H9 (cell line): ENCODE measurements around the gene SVIP. TPM values are rescaled to one million over a fixed set of nuclear protein-coding genes. Genes with fewer than 3 reads are reported as not detected.

ENCODE experiments used
- DNase-seq: peaks from one replicate; pipeline ENCODE4 v3.0.0-alpha.2; 2017
- H2AFZ ChIP-seq: one replicate; pipeline ENCODE4 v1.6.1; 2013; ENCODE audit warnings: mild to moderate bottlenecking, low read length, control low read depth, moderate library complexity
- H2AK5ac ChIP-seq: 2 replicates; pipeline ENCODE4 v1.6.1; 2013; ENCODE audit warnings: low read length, control low read depth, mixed read lengths; ENCODE audit not compliant: insufficient read length
- H2BK120ac ChIP-seq: one replicate; pipeline ENCODE4 v1.6.1; 2013; ENCODE audit warnings: low read depth, mild to moderate bottlenecking, low read length, control low read depth, inconsistent platforms; ENCODE audit not compliant: poor library complexity, severe bottlenecking
- H2BK12ac ChIP-seq: 2 replicates; pipeline ENCODE4 v1.6.1; 2013; ENCODE audit warnings: low read length, control low read depth, mixed read lengths, low read depth; ENCODE audit not compliant: insufficient read length
- H2BK15ac ChIP-seq: 2 replicates; pipeline ENCODE4 v1.6.1; 2013; ENCODE audit warnings: low read depth, low read length, control low read depth
- H2BK20ac ChIP-seq: one replicate; pipeline ENCODE4 v1.6.1; 2013; ENCODE audit warnings: low read depth, mild to moderate bottlenecking, low read length, control low read depth, inconsistent platforms; ENCODE audit not compliant: poor library complexity, severe bottlenecking
- H2BK5ac ChIP-seq: 2 replicates; pipeline ENCODE4 v1.6.1; 2013; ENCODE audit warnings: low read length, control low read depth, mixed read lengths; ENCODE audit not compliant: insufficient read length
- H3K14ac ChIP-seq: 2 replicates; pipeline ENCODE4 v1.6.1; 2013; ENCODE audit warnings: low read length, control low read depth; ENCODE audit not compliant: insufficient read depth
- H3K18ac ChIP-seq: 2 replicates; pipeline ENCODE4 v1.6.1; 2013; ENCODE audit warnings: low read depth, mild to moderate bottlenecking, mixed read lengths, low read length, control low read depth; ENCODE audit not compliant: insufficient read length
- H3K23ac ChIP-seq: 2 replicates; pipeline ENCODE4 v1.6.1; 2013; ENCODE audit warnings: low read length, control low read depth, mixed read lengths, low read depth; ENCODE audit not compliant: insufficient read length
- H3K23me2 ChIP-seq: 2 replicates; pipeline ENCODE4 v1.6.1; 2013; ENCODE audit warnings: low read depth, mild to moderate bottlenecking, mixed read lengths, low read length, control low read depth; ENCODE audit not compliant: insufficient read length, poor library complexity, severe bottlenecking
- H3K27ac ChIP-seq: 2 replicates; pipeline ENCODE4 v1.5.1; 2013; ENCODE audit warnings: low read length, control low read depth, mixed read lengths, low read depth; ENCODE audit not compliant: insufficient read length
- H3K27me3 ChIP-seq: 2 replicates; pipeline ENCODE4 v1.6.1; 2013; ENCODE audit warnings: low read length, control low read depth, inconsistent platforms; ENCODE audit not compliant: insufficient read depth
- H3K4ac ChIP-seq: 2 replicates; pipeline ENCODE4 v1.6.1; 2013; ENCODE audit warnings: low read depth, mild to moderate bottlenecking, control low read depth, inconsistent platforms, low read length, moderate library complexity
- H3K4me1 ChIP-seq: 2 replicates; pipeline ENCODE4 v1.6.1; 2013; ENCODE audit warnings: low read length, control low read depth, inconsistent platforms; ENCODE audit not compliant: insufficient read depth
- H3K4me2 ChIP-seq: 2 replicates; pipeline ENCODE4 v1.6.1; 2013; ENCODE audit warnings: low read length, control low read depth, mixed read lengths; ENCODE audit not compliant: insufficient read length, insufficient read depth
- H3K56ac ChIP-seq: 2 replicates; pipeline ENCODE4 v1.6.1; 2013; ENCODE audit warnings: low read depth, mild to moderate bottlenecking, mixed read lengths, low read length, control low read depth; ENCODE audit not compliant: insufficient read length
- H3K79me1 ChIP-seq: 2 replicates; pipeline ENCODE4 v1.6.1; 2013; ENCODE audit warnings: low read depth, mild to moderate bottlenecking, moderate library complexity, low read length, control low read depth, inconsistent platforms; ENCODE audit not compliant: insufficient read depth, poor library complexity, severe bottlenecking
- H3K79me2 ChIP-seq: 2 replicates; pipeline ENCODE4 v1.6.1; 2013; ENCODE audit warnings: low read length, control low read depth, inconsistent platforms; ENCODE audit not compliant: insufficient read depth
- H3K9ac ChIP-seq: 2 replicates; pipeline ENCODE4 v1.6.1; 2013; ENCODE audit warnings: low read length, control low read depth, mixed read lengths; ENCODE audit not compliant: insufficient read length; ENCODE audit errors: extremely low read depth
- H3K9me3 ChIP-seq: one replicate; pipeline ENCODE4 v1.6.1; 2013; ENCODE audit warnings: low read depth, low read length, inconsistent platforms; ENCODE audit not compliant: control insufficient read depth
- H3T11ph ChIP-seq: one replicate; pipeline ENCODE4 v1.6.1; 2013; ENCODE audit warnings: mild to moderate bottlenecking, low read length, control low read depth, inconsistent platforms
- H4K20me1 ChIP-seq: one replicate; pipeline ENCODE4 v1.6.1; 2013; ENCODE audit not compliant: control insufficient read depth, insufficient read length, insufficient read depth
- H4K5ac ChIP-seq: 2 replicates; pipeline ENCODE4 v1.6.1; 2013; ENCODE audit warnings: low read depth, mild to moderate bottlenecking, mixed read lengths, low read length, control low read depth; ENCODE audit not compliant: insufficient read length
- H4K8ac ChIP-seq: replicated peaks from 2 replicates; pipeline ENCODE4 v1.6.1; 2013; ENCODE audit warnings: low read length, control low read depth, mixed read lengths, low read depth; ENCODE audit not compliant: insufficient read length
- H4K91ac ChIP-seq: 2 replicates; pipeline ENCODE4 v1.6.1; 2013; ENCODE audit warnings: low read depth, mild to moderate bottlenecking, moderate library complexity, mixed read lengths, low read length, control low read depth; ENCODE audit not compliant: insufficient read length
- H3K27ac Mint-ChIP-seq, 3 experiments: 2 replicates in 2 of 3; 3 replicates in 1 of 3; pipeline ENCODE4 v1.8.0; 2020 to 2021; ENCODE audit warnings: mixed read lengths in 3 of 3, mild to moderate bottlenecking in 1 of 3, moderate library complexity in 1 of 3
- H3K27me3 Mint-ChIP-seq: 2 replicates; pipeline ENCODE4 v1.8.0; 2021; ENCODE audit warnings: low read depth, mild to moderate bottlenecking, moderate library complexity, mixed read lengths
- H3K36me3 Mint-ChIP-seq, 3 experiments: 2 replicates in 2 of 3; 3 replicates in 1 of 3; pipeline ENCODE4 v1.8.0; 2020 to 2021; ENCODE audit warnings: low read depth in 3 of 3, mixed read lengths in 3 of 3; ENCODE audit not compliant: insufficient read depth in 1 of 3
- H3K4me1 Mint-ChIP-seq, 2 experiments: 2 replicates each; pipeline ENCODE4 v1.8.0; 2020; ENCODE audit warnings: mixed read lengths in 2 of 2
- H3K4me3 Mint-ChIP-seq, 2 experiments: 2 replicates in 1 of 2; 3 replicates in 1 of 2; pipeline ENCODE4 v1.8.0; 2020 to 2021; ENCODE audit warnings: mild to moderate bottlenecking in 2 of 2, mixed read lengths in 2 of 2, moderate library complexity in 1 of 2
- H3K9me3 Mint-ChIP-seq, 2 experiments: 2 replicates in 1 of 2; 3 replicates in 1 of 2; pipeline ENCODE4 v1.8.0; 2020; ENCODE audit warnings: mild to moderate bottlenecking in 2 of 2, mixed read lengths in 2 of 2, moderate library complexity in 1 of 2
- WGBS: extraction: QIAGEN DNeasy Blood & Tissue Kit; methylation state at CpG from one replicate; pipeline ENCODE4 v1.1.7; 2013; ENCODE audit warnings: missing lambda C conversion rate, low lambda C conversion rate, mixed read lengths; ENCODE audit not compliant: insufficient read length; ENCODE audit errors: extremely low coverage; 5-methylcytosine and 5-hydroxymethylcytosine counted together
- total RNA-seq: library from RNA; stranded (reverse); gene quantifications from 2 replicates; pipeline ENCODE4 v1.2.1, GENCODE V29; 2021
- TF ChIP-seq, protein P1 (sequence below): fragments of 200-600 bp; sonication (generic); conservative IDR thresholded peaks from 3 replicates; pipeline ENCODE4 v1.8.0; 2021; ENCODE audit warnings: antibody characterized with exemption, mild to moderate bottlenecking

Gene SVIP
- total RNA-seq, 1 experiment from 2014 or later, result 10.4 TPM

DNA sequence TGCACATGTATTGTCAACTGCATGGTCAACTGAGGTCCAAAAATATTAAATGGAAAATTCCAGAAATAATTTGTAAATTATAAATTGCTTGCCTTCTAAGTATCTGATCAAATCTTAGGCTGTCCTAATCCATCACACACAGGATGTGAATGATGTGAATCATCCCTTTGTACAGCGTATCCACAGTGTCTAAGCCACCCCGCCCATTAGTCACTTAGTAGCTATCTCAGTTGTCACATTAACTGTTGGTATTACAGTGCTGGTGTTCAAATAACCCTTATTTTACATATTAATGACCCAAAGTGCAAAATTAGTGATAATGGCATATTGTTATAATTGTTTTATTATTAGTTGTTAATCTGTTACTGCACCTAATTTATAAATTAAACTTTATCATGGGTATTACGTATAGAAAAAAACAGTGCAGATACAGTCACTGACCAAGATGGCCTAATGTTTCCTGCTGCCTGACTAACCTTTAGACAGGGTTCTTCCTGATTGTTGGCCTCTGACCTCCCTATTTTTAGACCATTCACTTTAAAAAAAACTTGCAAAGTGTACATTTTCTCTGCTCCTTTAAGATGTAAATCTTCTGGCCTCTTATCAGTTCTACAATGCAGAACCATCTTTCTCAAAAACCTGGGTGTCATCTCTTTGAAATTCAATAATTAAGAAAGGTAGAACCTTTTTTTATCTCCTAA, 2.9 kb upstream of the SVIP start:
- H3K27me3 Mint-ChIP-seq, result peaks cover 26% of the 10 kb centered on the region
- H3K56ac ChIP-seq, result no peak overlapping the region
- H4K8ac ChIP-seq, result no peak overlapping the region
- no peak overlapping the region for H2BK5ac ChIP-seq
- H3K4me2 ChIP-seq, result no peak overlapping the region
- no peaks in the 10 kb centered on the region for H3K9me3 ChIP-seq
- peaks cover 3% of the 10 kb centered on the region for H3K23me2 ChIP-seq
- H3T11ph ChIP-seq, result no peak overlapping the region
- H3K9me3 Mint-ChIP-seq, result no peaks in the 10 kb centered on the region; a peak in 1 of 5 replicates
- no peaks in the 10 kb centered on the region for H3K27me3 ChIP-seq
- H2BK12ac ChIP-seq, result no peak overlapping the region
- H3K4ac ChIP-seq, result no peak overlapping the region
- no peaks in the 10 kb centered on the region for H4K20me1 ChIP-seq
- no peaks in the 10 kb centered on the region for H3K79me2 ChIP-seq
- no peak overlapping the region for H3K27ac Mint-ChIP-seq
- no CpG with 5 or more reads among the region's 3 CpGs for whole genome bisulfite sequencing
- no peaks in the 10 kb centered on the region; a peak in 2 of 7 replicates for H3K36me3 Mint-ChIP-seq
- TF ChIP-seq, protein P1, sequence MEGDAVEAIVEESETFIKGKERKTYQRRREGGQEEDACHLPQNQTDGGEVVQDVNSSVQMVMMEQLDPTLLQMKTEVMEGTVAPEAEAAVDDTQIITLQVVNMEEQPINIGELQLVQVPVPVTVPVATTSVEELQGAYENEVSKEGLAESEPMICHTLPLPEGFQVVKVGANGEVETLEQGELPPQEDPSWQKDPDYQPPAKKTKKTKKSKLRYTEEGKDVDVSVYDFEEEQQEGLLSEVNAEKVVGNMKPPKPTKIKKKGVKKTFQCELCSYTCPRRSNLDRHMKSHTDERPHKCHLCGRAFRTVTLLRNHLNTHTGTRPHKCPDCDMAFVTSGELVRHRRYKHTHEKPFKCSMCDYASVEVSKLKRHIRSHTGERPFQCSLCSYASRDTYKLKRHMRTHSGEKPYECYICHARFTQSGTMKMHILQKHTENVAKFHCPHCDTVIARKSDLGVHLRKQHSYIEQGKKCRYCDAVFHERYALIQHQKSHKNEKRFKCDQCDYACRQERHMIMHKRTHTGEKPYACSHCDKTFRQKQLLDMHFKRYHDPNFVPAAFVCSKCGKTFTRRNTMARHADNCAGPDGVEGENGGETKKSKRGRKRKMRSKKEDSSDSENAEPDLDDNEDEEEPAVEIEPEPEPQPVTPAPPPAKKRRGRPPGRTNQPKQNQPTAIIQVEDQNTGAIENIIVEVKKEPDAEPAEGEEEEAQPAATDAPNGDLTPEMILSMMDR, result no peak
- H2AFZ ChIP-seq, result no peak overlapping the region
- H3K18ac ChIP-seq, result no peak overlapping the region
- no peak overlapping the region for H4K5ac ChIP-seq
- H3K4me3 Mint-ChIP-seq, result no peak overlapping the region
- DNase-seq, result no peak
- H2BK120ac ChIP-seq, result no peak overlapping the region
- H3K79me1 ChIP-seq, result no peaks in the 10 kb centered on the region
- H2AK5ac ChIP-seq, result no peak overlapping the region
- H3K9ac ChIP-seq, result no peak overlapping the region
- no peak overlapping the region for H3K14ac ChIP-seq
- H2BK20ac ChIP-seq, result no peak overlapping the region
- no peak overlapping the region for H3K27ac ChIP-seq
- no peak overlapping the region for H4K91ac ChIP-seq
- peaks cover 13 to 26% of the 10 kb centered on the region in 2 experiments for H3K4me1 Mint-ChIP-seq
- H3K4me1 ChIP-seq, result no peaks in the 10 kb centered on the region
- H2BK15ac ChIP-seq, result no peak overlapping the region
- H3K23ac ChIP-seq, result no peak overlapping the region
